Stimulated activated CD4-positive, alpha-beta T cell treated with anti-CD3 and anti-CD28 coated beads, Interleukin-2, amount 100 ng/mL, for 24 hours (primary cell): ENCODE measurements around the gene ATG7.
"Not testable (repeated sequence)": the region's sequence is repeated elsewhere in the genome, so short reads cannot be mapped to it uniquely, and the experiment has no call there.

Source experiments
- DNase-seq, 2 donors: peaks; one replicate each; pipeline ENCODE4 v3.0.0-alpha.2; 2020

The ATG7 gene

GRCh38 chr3:11514191-11514821 is 242.1 kb downstream of the ATG7 start:
- DNase-seq: no peak

GRCh38 chr3:11517601-11518000 is 245.4 kb downstream of the ATG7 start:
- no peak for DNase-seq

- DNase-seq: no peak
These were observed 249.0 kb downstream of the ATG7 start for GRCh38 chr3:11521167-11521566.

- DNase-seq: no peak
These were observed 250.2 kb downstream of the ATG7 start for GRCh38 chr3:11522398-11522715.

GRCh38 chr3:11522953-11523571 is 250.9 kb downstream of the ATG7 start:
- DNase-seq: no peak

GRCh38 chr3:11523572-11524101 is 251.4 kb downstream of the ATG7 start:
- DNase-seq: no peak

GRCh38 chr3:11526121-11526520 is 253.9 kb downstream of the ATG7 start:
- DNase-seq: not testable (repeated sequence)

- DNase-seq: no peak
These were observed 257.1 kb downstream of the ATG7 start for GRCh38 chr3:11529281-11529680.

- DNase-seq: no peak
These were observed 258.0 kb downstream of the ATG7 start for GRCh38 chr3:11530153-11530721.

- DNase-seq: no peak
These were observed 260.8 kb downstream of the ATG7 start for GRCh38 chr3:11532931-11533391.

GRCh38 chr3:11534011-11534792 is 262.0 kb downstream of the ATG7 start:
- DNase-seq: no peak

- no peak for DNase-seq
These were observed 262.6 kb downstream of the ATG7 start for GRCh38 chr3:11534793-11535101.

- no peak for DNase-seq
These were observed 263.2 kb downstream of the ATG7 start for GRCh38 chr3:11535243-11535960.

- DNase-seq: no peak
These were observed 264.1 kb downstream of the ATG7 start for GRCh38 chr3:11536132-11536935.

GRCh38 chr3:11536936-11537612 is 264.9 kb downstream of the ATG7 start:
- DNase-seq: no peak

- DNase-seq: no peak
These were observed 266.4 kb downstream of the ATG7 start for GRCh38 chr3:11538581-11538980.

GRCh38 chr3:11539218-11539617 is 267.0 kb downstream of the ATG7 start:
- DNase-seq: no peak

GRCh38 chr3:11539677-11540076 is 267.5 kb downstream of the ATG7 start:
- no peak for DNase-seq

- DNase-seq: no peak
These were observed 269.4 kb downstream of the ATG7 start for GRCh38 chr3:11541321-11542303.

- no peak for DNase-seq
These were observed 270.4 kb downstream of the ATG7 start for GRCh38 chr3:11542551-11542950.
